Measurements from ENCODE around the gene TMEM63C.

TMEM63C gene

GRCh38 chr14:77213679-77214016, 32.0 kb downstream of the TMEM63C start:
- Histone ChIP-seq H3K27me3 (ENCODE audit: insufficient read depth, low read depth, severe bottlenecking) (no peaks in the 10 kb centered on the region), H3K27ac (no peak overlapping the region), H3K36me3 (no peaks in the 10 kb centered on the region), H3K9me3 (ENCODE audit: severe bottlenecking) (no peaks in the 10 kb centered on the region), H3K4me3 (ENCODE audit: low read depth, low read length) (no peak overlapping the region)
- DNase-seq: no peak
- TF ChIP-seq, protein P1, sequence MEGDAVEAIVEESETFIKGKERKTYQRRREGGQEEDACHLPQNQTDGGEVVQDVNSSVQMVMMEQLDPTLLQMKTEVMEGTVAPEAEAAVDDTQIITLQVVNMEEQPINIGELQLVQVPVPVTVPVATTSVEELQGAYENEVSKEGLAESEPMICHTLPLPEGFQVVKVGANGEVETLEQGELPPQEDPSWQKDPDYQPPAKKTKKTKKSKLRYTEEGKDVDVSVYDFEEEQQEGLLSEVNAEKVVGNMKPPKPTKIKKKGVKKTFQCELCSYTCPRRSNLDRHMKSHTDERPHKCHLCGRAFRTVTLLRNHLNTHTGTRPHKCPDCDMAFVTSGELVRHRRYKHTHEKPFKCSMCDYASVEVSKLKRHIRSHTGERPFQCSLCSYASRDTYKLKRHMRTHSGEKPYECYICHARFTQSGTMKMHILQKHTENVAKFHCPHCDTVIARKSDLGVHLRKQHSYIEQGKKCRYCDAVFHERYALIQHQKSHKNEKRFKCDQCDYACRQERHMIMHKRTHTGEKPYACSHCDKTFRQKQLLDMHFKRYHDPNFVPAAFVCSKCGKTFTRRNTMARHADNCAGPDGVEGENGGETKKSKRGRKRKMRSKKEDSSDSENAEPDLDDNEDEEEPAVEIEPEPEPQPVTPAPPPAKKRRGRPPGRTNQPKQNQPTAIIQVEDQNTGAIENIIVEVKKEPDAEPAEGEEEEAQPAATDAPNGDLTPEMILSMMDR (IDR thresholded peaks at IDR 0.05; ENCODE audit: low read depth, low read length): no peak

- TF ChIP-seq, protein P1 (IDR thresholded peaks at IDR 0.05; ENCODE audit: low read depth, low read length): no peak
- Histone ChIP-seq H3K9me3 (ENCODE audit: severe bottlenecking) (no peaks in the 10 kb centered on the region), H3K27me3 (ENCODE audit: insufficient read depth, low read depth, severe bottlenecking) (no peaks in the 10 kb centered on the region), H3K4me3 (ENCODE audit: low read depth, low read length) (no peak overlapping the region), H3K27ac (no peak overlapping the region), H3K36me3 (no peaks in the 10 kb centered on the region)
- no peak for DNase-seq
Observed at GRCh38 chr14:77214216-77214615, 32.6 kb downstream of the TMEM63C start.

DNA sequence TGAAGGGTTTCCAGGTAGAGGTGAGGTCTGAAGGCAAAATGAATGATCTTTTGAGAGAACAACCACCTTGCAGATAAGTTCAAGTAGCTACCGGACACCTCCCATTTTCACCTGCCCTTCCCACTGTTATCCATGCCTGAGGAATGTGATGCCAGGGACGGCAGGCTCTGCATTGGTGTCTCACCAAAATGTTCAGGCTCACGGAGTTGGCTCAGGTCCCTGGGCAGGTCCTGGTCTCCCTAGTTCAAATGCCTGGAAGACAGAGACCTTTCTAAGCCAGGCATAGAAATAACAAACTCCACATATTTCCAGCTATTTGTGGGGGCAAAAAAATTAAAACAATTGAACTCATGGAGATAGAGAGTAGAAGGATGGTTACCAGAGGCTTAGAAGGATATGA, 36.0 kb downstream of the TMEM63C start:
- Histone ChIP-seq H3K9me3 (ENCODE audit: severe bottlenecking) (no peaks in the 10 kb centered on the region), H3K4me3 (ENCODE audit: low read depth, low read length) (no peak overlapping the region), H3K27me3 (ENCODE audit: insufficient read depth, low read depth, severe bottlenecking) (no peaks in the 10 kb centered on the region), H3K27ac (no peak overlapping the region), H3K36me3 (no peaks in the 10 kb centered on the region)
- TF ChIP-seq, protein P1 (IDR thresholded peaks at IDR 0.05; ENCODE audit: low read depth, low read length): no peak
- no peak for DNase-seq

GRCh38 chr14:77219591-77219990, 38.0 kb downstream of the TMEM63C start:
- TF ChIP-seq, protein P1 (IDR thresholded peaks at IDR 0.05; ENCODE audit: low read depth, low read length): no peak
- no peak for DNase-seq
- Histone ChIP-seq H3K4me3 (ENCODE audit: low read depth, low read length) (no peak overlapping the region), H3K27me3 (ENCODE audit: insufficient read depth, low read depth, severe bottlenecking) (no peaks in the 10 kb centered on the region), H3K36me3 (no peaks in the 10 kb centered on the region), H3K9me3 (ENCODE audit: severe bottlenecking) (no peaks in the 10 kb centered on the region), H3K27ac (no peak overlapping the region)

DNA sequence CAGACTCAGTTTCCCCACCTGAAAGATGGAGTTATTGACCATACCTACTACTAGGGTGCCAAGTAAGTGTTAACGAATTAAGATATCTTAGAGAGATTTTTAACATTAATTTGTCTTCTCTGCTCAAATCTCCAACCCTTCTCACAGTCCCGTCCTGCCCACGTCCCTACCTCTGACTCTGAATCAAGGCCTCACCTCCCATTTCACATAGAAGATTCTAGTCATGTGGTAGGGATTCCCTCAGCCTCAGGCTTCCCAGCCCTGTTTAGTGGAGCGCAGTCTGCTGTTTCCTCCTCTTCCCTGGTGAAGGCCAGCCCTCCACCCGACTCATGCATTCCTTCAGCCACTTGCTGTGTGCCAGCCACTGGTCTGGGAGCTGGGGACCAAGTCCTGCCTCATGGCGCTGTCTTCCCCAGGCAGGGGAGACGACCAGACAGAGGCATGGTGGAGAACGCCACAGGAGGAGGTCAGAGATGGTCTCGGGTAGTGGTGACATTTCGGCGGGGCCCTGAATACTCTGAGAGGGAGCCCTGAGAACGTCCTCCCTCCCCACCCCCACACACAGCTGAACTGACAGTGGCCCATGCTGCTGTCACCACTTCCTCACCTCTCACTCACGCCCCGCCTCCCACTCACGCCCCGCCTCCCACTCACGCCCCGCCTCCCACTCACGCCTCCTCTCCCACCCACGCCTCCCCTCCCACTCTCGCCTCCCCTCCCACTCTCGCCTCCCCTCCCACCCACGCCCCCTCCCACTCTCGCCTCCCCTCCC, 38.8 kb downstream of the TMEM63C start:
- Histone ChIP-seq H3K27me3 (ENCODE audit: insufficient read depth, low read depth, severe bottlenecking) (no peaks in the 10 kb centered on the region), H3K36me3 (no peaks in the 10 kb centered on the region), H3K4me3 (ENCODE audit: low read depth, low read length) (no peak overlapping the region), H3K9me3 (ENCODE audit: severe bottlenecking) (no peaks in the 10 kb centered on the region), H3K27ac (no peak overlapping the region)
- no peak for DNase-seq
- TF ChIP-seq, protein P1 (IDR thresholded peaks at IDR 0.05; ENCODE audit: low read depth, low read length): no peak
